Ectodermal cell (in vitro differentiated cells): ENCODE measurements around the gene TCP11L1. TPM values are rescaled to one million over a fixed set of nuclear protein-coding genes. Genes with fewer than 3 reads are reported as not detected.
A peak's percentile ranks its signal among the peaks of the same experiment; 100 is the strongest.

Source experiments
- H3K27ac ChIP-seq: 2 replicates; pipeline ENCODE4 v1.7.0; 2013; ENCODE audit warnings: mild to moderate bottlenecking, low read depth, low read length; ENCODE audit not compliant: insufficient read depth, poor library complexity, severe bottlenecking
- H3K27me3 ChIP-seq: 2 replicates; pipeline ENCODE4 v1.7.0; 2013; ENCODE audit warnings: mild to moderate bottlenecking, low read length; ENCODE audit not compliant: insufficient read depth, control insufficient read depth, poor library complexity, severe bottlenecking
- H3K36me3 ChIP-seq: one replicate; pipeline ENCODE4 v1.7.0; 2013; ENCODE audit warnings: low read length; ENCODE audit not compliant: control insufficient read depth, insufficient read depth
- H3K4me1 ChIP-seq: one replicate; pipeline ENCODE4 v1.7.0; 2013; ENCODE audit warnings: low read length; ENCODE audit not compliant: control insufficient read depth, insufficient read depth
- H3K4me3 ChIP-seq: 2 replicates; pipeline ENCODE4 v1.7.0; 2013; ENCODE audit warnings: low read depth, low read length, control low read depth; ENCODE audit not compliant: insufficient read depth
- H3K9me3 ChIP-seq: 2 replicates; pipeline ENCODE4 v1.7.0; 2013; ENCODE audit warnings: mild to moderate bottlenecking, low read length, moderate library complexity; ENCODE audit not compliant: control insufficient read depth
- WGBS, 2 experiments: methylation state at CpG; one replicate each; pipeline ENCODE4 v1.1.7; 2013; ENCODE audit warnings: missing lambda C conversion rate in 2 of 2; 5-methylcytosine and 5-hydroxymethylcytosine counted together
- polyA plus RNA-seq, 4 experiments: library from polyadenylated mRNA; stranded (reverse); fragments of 50-300 nt; gene quantifications; one replicate each; pipeline ENCODE4 v1.2.3, GENCODE V29; 2013

TCP11L1 gene, protein sequence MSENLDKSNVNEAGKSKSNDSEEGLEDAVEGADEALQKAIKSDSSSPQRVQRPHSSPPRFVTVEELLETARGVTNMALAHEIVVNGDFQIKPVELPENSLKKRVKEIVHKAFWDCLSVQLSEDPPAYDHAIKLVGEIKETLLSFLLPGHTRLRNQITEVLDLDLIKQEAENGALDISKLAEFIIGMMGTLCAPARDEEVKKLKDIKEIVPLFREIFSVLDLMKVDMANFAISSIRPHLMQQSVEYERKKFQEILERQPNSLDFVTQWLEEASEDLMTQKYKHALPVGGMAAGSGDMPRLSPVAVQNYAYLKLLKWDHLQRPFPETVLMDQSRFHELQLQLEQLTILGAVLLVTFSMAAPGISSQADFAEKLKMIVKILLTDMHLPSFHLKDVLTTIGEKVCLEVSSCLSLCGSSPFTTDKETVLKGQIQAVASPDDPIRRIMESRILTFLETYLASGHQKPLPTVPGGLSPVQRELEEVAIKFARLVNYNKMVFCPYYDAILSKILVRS
- 17.8 TPM for polyA plus RNA-seq (2013, experiment 1 of 4)
- polyA plus RNA-seq (2013, experiment 2 of 4): 16.0 TPM
- polyA plus RNA-seq (2013, experiment 3 of 4): 13.8 TPM
- polyA plus RNA-seq (2013, experiment 4 of 4): 13.1 TPM

GRCh38 chr11:33039274-33040032, at the start of gene TCP11L1:
Gene TCP11L1 (plus strand): TSS chr11:33039572. CDS start chr11:33043774, 4,202 bp downstream.
- Histone ChIP-seq H3K27ac (peak within 1 kb of the TSS; percentile 91), H3K9me3 (no peaks in the 10 kb centered on the region), H3K36me3 (peaks cover 6% of the 10 kb centered on the region), H3K4me3 (peak within 1 kb of the TSS; percentile 70), H3K4me1 (peaks cover 5% of the 10 kb centered on the region), H3K27me3 (no peaks in the 10 kb centered on the region)
- WGBS, 2 experiments: 0% methylated on average over 84 of the region's 84 CpGs

GRCh38 chr11:32990481-32990880, 48.9 kb upstream of the TCP11L1 start:
- Histone ChIP-seq H3K36me3 (no peaks in the 10 kb centered on the region), H3K27me3 (no peaks in the 10 kb centered on the region), H3K4me1 (no peaks in the 10 kb centered on the region), H3K4me3 (no peak overlapping the region), H3K9me3 (no peaks in the 10 kb centered on the region), H3K27ac (no peak overlapping the region)
- WGBS, 2 experiments: 0% methylated on average over 1 of the region's 1 CpG

- no peaks in the 10 kb centered on the region for H3K9me3 ChIP-seq
- WGBS, 2 experiments: 89 to 92% methylated on average over 3 of the region's 3 CpGs
- no peaks in the 10 kb centered on the region for H3K4me1 ChIP-seq
- no peaks in the 10 kb centered on the region for H3K36me3 ChIP-seq
- no peak overlapping the region for H3K27ac ChIP-seq
- no peak overlapping the region for H3K4me3 ChIP-seq
- no peaks in the 10 kb centered on the region for H3K27me3 ChIP-seq
Observed at GRCh38 chr11:32991427-32991826, 47.9 kb upstream of the TCP11L1 start.

DNA sequence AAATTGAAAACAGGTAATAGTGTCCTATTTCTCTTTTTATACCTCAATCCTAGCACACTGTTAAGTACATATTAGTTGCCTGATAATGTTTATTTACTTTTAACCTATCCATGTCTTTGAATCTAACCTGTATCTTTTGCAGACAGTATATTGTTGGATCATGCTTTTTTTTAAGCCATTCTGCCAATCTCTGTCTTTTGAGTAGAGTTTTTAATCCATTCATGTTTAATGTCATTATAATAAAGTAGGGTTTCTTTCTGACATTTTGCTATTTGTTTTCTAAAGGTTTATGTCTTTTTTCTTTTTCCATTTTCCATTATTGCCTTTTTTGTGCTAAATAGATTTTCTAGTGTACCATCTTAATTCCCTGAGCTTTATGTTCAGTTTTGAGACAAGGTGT, 47.5 kb upstream of the TCP11L1 start:
- Histone ChIP-seq H3K4me3 (no peak overlapping the region), H3K4me1 (no peaks in the 10 kb centered on the region), H3K36me3 (no peaks in the 10 kb centered on the region), H3K27me3 (no peaks in the 10 kb centered on the region), H3K9me3 (no peaks in the 10 kb centered on the region), H3K27ac (no peak overlapping the region)

GRCh38 chr11:33000181-33000580, 39.2 kb upstream of the TCP11L1 start:
- H3K9me3 ChIP-seq: no peaks in the 10 kb centered on the region
- no peaks in the 10 kb centered on the region for H3K27me3 ChIP-seq
- H3K36me3 ChIP-seq: no peaks in the 10 kb centered on the region
- H3K27ac ChIP-seq: no peak overlapping the region
- no peak overlapping the region for H3K4me3 ChIP-seq
- no peaks in the 10 kb centered on the region for H3K4me1 ChIP-seq

DNA sequence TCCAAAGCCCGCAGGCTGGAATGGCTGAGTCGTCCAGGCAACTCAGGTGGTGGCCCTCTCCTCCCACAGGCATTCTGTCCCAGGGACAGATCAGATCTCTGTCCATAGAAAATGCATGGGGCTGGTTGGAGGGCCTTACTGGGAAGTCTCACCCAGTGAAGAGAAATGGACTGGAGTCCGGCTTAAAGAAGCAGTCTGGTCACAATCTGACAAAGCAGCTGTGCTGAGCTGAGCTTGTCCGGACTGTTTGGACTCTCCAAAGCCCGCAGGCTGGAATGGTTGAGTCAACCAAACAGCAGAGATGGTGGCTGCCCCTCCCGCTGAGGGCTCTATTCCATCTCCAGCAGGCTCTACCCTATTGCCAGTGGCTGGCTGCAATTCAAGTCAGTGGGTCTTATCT, 38.1 kb upstream of the TCP11L1 start:
- Histone ChIP-seq H3K4me1 (no peaks in the 10 kb centered on the region), H3K4me3 (no peak overlapping the region), H3K36me3 (no peaks in the 10 kb centered on the region), H3K27me3 (no peaks in the 10 kb centered on the region), H3K9me3 (no peaks in the 10 kb centered on the region), H3K27ac (no peak overlapping the region)
- 78 to 80% methylated on average over 6 of the region's 6 CpGs for WGBS, 2 experiments

DNA sequence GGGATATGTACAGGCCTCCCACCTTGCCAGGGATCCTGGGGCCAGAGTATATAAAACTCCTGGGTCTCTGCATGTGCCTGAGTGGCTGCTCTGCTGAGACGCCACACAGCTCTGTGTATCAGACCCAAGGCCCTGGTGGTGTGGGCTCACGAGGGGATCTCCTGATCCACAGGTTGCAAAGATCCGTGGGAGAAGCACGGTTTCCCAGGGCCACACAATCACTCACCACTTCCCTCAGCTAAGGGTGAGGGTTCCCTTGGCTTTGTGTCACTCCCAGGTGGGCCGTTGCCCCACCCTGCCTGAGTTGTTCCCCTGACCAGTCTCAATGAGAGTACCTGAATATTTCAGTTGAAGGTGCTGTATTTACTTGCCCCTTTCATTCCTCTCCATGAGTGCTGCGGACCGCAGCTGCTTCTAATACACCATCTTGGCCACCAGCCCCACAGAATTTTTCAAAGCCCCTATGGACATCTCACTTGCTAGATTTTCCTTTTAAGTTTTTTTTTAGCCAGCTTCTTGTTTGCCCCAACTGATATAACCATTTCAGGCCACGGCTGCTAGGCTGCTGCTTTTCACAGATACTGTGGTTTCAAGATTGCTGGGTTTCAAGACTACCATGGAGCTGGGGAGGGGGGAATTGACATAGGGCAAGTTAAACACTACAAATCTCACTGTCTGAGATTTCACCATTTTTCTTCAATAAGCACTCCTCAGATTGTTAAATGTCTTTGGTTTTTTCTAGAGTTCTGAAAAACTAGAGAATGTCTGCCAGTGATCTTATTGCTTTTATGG, 37.4 kb upstream of the TCP11L1 start:
- H3K4me3 ChIP-seq: no peak overlapping the region
- no peaks in the 10 kb centered on the region for H3K4me1 ChIP-seq
- H3K9me3 ChIP-seq: no peaks in the 10 kb centered on the region
- 87 to 96% methylated on average over 8 of the region's 8 CpGs for WGBS, 2 experiments
- no peak overlapping the region for H3K27ac ChIP-seq
- H3K27me3 ChIP-seq: no peaks in the 10 kb centered on the region
- H3K36me3 ChIP-seq: no peaks in the 10 kb centered on the region

DNA sequence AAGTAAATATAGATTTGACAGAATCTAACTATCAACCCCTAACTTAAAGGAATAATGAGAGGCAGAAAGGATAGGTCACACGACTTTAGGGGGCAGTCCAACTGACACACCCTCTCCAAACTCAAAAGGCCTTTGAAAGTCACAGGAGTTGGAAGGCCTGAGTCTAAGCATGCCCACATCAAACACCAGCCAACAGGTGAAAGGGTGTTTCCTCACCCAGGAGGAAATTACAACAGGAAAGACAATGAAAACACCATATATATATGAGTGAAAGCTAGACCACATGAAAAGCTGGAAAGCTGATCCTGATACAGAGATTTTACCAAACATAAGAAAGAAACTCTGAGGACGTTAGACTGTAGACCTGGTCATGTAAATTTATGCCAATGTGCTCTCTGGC, 34.2 kb upstream of the TCP11L1 start:
- Histone ChIP-seq H3K4me3 (no peak overlapping the region), H3K27ac (no peak overlapping the region), H3K4me1 (no peaks in the 10 kb centered on the region), H3K36me3 (no peaks in the 10 kb centered on the region), H3K9me3 (no peaks in the 10 kb centered on the region), H3K27me3 (no peaks in the 10 kb centered on the region)
- WGBS, 2 experiments: 59 to 85% methylated on average over 2 of the region's 2 CpGs

DNA sequence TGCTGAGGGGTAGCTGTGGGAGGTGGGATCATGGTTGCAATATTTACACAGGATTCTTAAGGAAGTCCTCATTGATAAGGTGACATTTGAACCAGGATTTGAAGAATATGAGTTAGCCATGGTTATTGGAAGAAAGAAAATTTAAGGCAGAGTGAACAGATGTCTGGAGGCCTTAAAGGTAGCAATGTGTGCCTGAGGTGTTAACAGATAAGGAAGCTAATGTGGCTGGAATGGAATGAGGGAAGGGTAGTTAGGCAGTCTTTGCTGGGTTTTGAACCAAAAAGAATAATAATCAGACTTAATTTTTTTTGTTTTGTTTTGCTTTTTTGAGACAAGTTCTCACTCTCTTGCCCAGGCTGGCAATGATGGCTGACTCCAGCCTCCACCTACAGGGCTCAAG, 33.4 kb upstream of the TCP11L1 start:
- Histone ChIP-seq H3K4me1 (no peaks in the 10 kb centered on the region), H3K9me3 (no peaks in the 10 kb centered on the region), H3K27ac (no peak overlapping the region), H3K36me3 (no peaks in the 10 kb centered on the region), H3K4me3 (no peak overlapping the region), H3K27me3 (no peaks in the 10 kb centered on the region)

GRCh38 chr11:33013755-33014154, 25.6 kb upstream of the TCP11L1 start:
- Histone ChIP-seq H3K4me3 (no peak overlapping the region), H3K36me3 (no peaks in the 10 kb centered on the region), H3K27ac (no peak overlapping the region), H3K4me1 (peaks cover 3% of the 10 kb centered on the region), H3K9me3 (no peaks in the 10 kb centered on the region), H3K27me3 (peaks cover 38% of the 10 kb centered on the region)
- WGBS, 2 experiments: 92 to 100% methylated on average over 1 of the region's 1 CpG
